HS-27A (cell line): ENCODE results near the gene EREG.
"Not testable (repeated sequence)": the region's sequence is repeated elsewhere in the genome, so short reads cannot be mapped to it uniquely, and the experiment has no call there.

ENCODE experiments used
- DNase-seq: peaks from one replicate; pipeline ENCODE4 v3.0.0-alpha.2; 2012; ENCODE audit warnings: low read depth, missing footprints

Gene EREG, protein sequence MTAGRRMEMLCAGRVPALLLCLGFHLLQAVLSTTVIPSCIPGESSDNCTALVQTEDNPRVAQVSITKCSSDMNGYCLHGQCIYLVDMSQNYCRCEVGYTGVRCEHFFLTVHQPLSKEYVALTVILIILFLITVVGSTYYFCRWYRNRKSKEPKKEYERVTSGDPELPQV

GRCh38 chr4:74364652-74365491 lies at the start of gene EREG:
Gene EREG (plus strand): TSS chr4:74365145. CDS start chr4:74365309, 164 bp downstream.
- DNase-seq, result no peak

DNA sequence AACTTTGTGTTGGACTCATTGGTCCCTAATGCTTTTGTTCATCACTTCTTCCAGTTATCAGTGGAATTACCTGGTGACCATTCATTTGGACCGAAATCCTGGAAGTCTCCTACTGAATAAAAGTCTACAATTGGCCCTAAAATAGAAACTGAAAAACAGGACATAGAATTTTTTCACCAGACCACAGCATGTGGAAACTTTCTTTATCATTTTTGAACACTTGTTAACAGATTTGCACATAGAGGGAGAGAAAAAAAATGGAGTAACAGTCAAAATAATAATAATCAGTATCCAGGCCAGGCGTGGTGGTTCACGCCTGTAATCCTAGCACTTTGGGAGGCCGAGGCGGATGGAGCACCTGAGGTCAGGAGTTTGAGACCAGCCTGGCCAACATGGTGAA lies 49.6 kb upstream of the EREG start:
- no peak for DNase-seq

- no peak for DNase-seq
These were observed 48.5 kb upstream of the EREG start for GRCh38 chr4:74316397-74316796.

GRCh38 chr4:74317616-74318246 lies 47.2 kb upstream of the EREG start:
- DNase-seq, result no peak

GRCh38 chr4:74318276-74318675 lies 46.7 kb upstream of the EREG start:
- DNase-seq, result no peak

- no peak for DNase-seq
These were observed 45.5 kb upstream of the EREG start for GRCh38 chr4:74319470-74319869.

DNA sequence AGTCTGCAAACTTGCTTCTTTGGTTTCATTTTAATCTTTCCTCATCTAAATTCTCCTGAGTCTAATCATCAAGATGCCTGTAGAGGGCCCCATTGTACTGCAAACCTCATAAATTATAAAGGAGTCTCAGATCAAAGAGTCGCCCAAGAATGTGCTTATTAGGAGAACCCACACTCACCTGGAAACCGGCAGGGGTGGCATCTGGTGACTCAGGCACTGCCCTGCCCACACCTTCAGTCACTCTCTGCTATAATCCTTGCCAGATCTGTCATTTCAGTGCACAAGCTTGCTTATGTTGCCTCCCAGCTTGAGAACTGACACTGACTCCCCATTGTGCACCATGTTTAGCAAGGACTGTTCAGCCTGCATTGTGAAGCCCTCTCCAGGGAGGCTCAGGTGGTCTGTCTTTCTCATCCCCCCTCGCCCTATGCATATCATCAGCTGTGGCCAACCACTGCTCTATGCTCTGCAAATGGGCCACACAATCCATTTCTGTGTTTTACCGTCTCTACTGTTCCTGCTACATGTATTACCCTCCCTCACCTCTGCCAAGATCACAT lies 44.3 kb upstream of the EREG start:
- DNase-seq, result peak; percentile 33

DNA sequence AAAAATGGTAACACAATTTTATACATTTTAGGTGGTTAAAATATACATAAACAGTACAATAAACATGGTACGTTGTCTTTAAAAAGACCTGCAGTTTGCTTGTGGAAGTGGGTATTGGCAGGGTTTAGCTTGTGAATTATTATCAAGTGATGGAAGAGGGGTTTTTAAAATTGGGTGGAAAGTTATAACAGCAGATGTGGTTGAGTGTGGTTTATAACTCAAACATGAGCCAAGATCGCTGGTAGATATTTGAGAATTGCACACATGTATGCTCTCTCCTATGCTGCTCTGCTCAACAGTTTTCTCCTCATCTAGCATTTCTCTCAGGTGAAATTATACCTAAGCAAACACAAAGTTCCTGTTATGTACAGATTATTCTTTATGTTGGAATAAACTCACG lies 42.6 kb upstream of the EREG start:
- no peak for DNase-seq

DNA sequence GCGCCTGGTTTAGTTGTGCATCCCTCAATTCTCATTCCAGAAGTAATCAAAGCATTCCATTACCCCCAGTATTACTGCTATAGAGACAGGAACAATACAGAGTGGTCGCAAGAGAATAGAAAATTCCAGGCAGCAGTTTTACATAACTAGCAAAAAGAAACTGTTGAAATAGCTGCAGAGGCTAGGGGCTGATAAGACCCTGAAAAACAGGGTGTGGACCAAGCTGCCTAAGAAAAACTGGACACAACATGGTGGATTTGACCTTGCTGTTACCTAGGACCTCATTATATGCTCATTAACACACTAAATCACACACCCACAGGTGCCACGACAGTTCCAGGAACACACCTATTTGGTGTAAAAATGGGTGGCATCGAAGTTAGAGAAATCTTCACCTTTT lies 41.3 kb upstream of the EREG start:
- no peak for DNase-seq

GRCh38 chr4:74324262-74324661 lies 40.7 kb upstream of the EREG start:
- no peak for DNase-seq

- DNase-seq, result no peak
These were observed 39.1 kb upstream of the EREG start for GRCh38 chr4:74325886-74326285.

- DNase-seq, result no peak
These were observed 37.2 kb upstream of the EREG start for GRCh38 chr4:74327762-74328161.

GRCh38 chr4:74328501-74328900 lies 36.4 kb upstream of the EREG start:
- DNase-seq, result no peak

DNA sequence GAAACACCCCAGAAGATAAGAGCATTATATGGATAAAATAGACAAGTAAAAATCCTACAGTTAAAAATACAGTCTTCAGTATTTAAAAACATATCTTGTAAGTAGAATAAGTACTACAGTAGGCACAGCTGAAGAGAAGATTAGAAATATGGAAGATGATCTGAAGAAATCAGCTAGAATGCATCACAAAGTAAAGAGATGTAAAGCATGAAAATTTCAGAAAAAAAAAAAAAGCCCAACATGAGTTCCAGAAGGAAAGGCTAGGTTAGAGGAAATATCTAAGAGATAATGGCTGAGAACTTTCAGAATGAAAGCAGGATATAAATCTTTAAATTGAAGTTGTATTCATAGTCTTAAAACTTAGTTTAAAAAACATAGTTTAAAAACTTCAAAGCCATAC lies 35.6 kb upstream of the EREG start:
- no peak for DNase-seq

DNA sequence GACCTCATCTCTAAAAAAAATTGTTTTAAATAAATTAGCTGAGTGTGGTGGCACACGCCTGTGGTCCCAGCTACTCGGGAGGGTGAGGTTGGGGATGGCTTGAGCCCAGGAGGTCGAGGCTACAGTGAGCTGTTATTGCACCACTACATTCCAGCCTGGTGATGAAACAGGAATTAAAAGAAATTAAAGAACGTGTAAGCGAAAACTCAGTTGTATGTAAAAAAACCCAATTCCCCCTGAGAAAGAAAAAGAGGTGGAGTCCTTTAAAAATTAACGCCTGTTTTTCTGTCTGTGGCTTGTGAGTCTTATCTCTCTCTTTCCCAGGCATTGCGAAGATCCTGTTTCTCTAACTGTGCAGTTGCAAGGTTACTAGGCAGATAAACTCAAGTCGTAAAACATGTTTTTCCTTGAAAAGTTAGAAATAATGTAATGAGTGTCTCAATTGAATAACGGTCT lies 34.6 kb upstream of the EREG start:
- DNase-seq, result no peak

DNA sequence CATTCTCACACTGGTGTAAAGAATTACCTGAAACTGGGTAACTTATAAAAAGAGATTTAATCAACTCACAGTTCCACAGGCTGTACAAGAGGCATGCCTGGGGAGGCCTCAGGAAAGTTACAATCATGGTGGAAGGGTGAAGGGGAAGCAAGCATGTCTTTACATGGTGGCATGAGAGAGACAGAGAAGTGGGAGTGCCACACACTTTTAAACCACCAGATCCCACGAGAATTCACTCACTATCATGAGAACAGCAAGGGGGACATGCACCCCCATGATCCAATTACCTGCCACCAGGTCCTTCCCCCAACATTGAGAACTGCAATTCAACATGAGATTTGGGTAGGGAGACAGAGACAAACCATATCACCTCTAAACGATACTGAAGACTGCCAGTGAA lies 33.7 kb upstream of the EREG start:
- no peak for DNase-seq

- no peak for DNase-seq
These were observed 33.0 kb upstream of the EREG start for GRCh38 chr4:74331944-74332343.

- DNase-seq, result no peak
These were observed 30.3 kb upstream of the EREG start for GRCh38 chr4:74334636-74335035.

DNA sequence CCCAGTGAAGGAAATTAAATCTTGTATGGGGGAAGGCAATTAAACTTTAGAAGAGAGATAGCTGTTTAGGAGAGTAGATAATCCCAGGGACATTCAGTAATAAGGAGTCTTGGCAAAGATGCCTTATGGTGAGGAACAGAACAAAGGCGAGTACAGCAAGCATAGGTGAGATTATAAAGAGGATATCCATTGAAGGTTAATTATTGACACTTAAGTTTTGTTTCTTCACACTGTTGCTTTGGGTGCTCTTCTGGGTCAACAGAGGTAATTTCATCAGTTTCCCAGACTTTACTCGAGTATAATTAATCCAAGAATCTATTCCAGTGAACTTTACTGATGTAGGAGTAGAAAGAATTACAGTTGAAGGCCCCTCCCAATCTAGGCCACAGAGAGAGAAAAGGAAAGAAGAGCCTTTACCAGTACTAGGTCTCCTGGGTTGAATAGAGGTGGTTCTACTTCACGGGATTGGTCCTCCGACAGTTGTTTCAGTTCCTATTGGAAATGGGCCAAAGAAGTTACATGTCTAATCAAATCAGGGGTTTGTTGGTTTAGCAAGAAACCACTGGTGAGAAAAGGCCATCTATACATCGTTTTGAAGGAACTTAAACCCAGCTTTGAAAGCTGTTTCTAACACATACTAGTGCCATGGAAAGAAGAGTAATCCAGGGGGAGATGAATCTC lies 29.5 kb upstream of the EREG start:
- no peak for DNase-seq

- no peak for DNase-seq
These were observed 26.1 kb upstream of the EREG start for GRCh38 chr4:74338792-74339333.

- no peak for DNase-seq
These were observed 25.4 kb upstream of the EREG start for GRCh38 chr4:74339501-74339900.

DNA sequence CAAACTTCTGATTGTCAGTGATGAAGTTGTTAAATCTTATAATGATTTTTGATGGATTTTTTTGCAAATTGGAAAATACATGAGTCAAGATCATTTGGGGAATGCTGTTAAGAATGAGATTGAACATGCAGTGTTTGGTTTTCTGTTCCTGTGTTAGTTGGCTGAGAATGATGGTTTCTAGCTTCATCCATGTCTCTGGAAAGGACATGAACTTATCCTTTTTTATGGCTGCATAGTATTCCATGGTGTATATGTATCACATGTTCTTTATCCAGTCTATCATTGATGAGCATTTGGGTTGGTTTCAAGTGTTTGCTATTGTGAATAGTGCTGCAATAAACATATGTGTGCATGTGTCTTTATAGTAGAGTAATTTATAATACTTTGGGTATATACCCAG lies 24.5 kb upstream of the EREG start:
- DNase-seq, result not testable (repeated sequence)
